WI38 (cell line): ENCODE results near the gene MET.

Experiments used
- H3K4me3 ChIP-seq: 2 replicates; pipeline ENCODE4 v1.5.1; 2011; ENCODE audit warnings: low read depth, mild to moderate bottlenecking, control low read depth, low read length
- CTCF ChIP-seq: IDR thresholded peaks from 2 replicates; pipeline ENCODE4 v1.5.1; 2012; ENCODE audit warnings: low read depth, mild to moderate bottlenecking, control low read depth, low read length

Gene MET

GRCh38 chr7:116733924-116734580 is 62.1 kb downstream of the MET start:
- TF ChIP-seq CTCF: no peak
- H3K4me3 ChIP-seq: no peak overlapping the region

- H3K4me3 ChIP-seq: no peak overlapping the region
- TF ChIP-seq CTCF: no peak
Observed at GRCh38 chr7:116734710-116735109, 62.7 kb downstream of the MET start.

GRCh38 chr7:116736927-116737715 is 65.1 kb downstream of the MET start:
- TF ChIP-seq CTCF: no peak
- no peak overlapping the region for H3K4me3 ChIP-seq

- no peak for TF ChIP-seq CTCF
- no peak overlapping the region for H3K4me3 ChIP-seq
Observed at GRCh38 chr7:116738378-116738777, 66.4 kb downstream of the MET start.

GRCh38 chr7:116739307-116739706 is 67.3 kb downstream of the MET start:
- no peak for TF ChIP-seq CTCF
- H3K4me3 ChIP-seq: no peak overlapping the region

- H3K4me3 ChIP-seq: no peak overlapping the region
- TF ChIP-seq CTCF: no peak
Observed at GRCh38 chr7:116740231-116740630, 68.2 kb downstream of the MET start.

GRCh38 chr7:116740755-116741462 is 68.9 kb downstream of the MET start:
- TF ChIP-seq CTCF: no peak

More at GRCh38 chr7:116740755-116741462, 68.9 kb downstream of the MET start:
- H3K4me3 ChIP-seq: no peak overlapping the region
